GM23338 (cell line): ENCODE data around the gene UNC45B.

Experiments
- CTCF ChIP-seq, 2 experiments: fragments of 200-600 bp in 1 of 2; sonication (generic) in 1 of 2; conservative IDR thresholded peaks; 2 replicates each; pipeline versions ENCODE4 v1.5.1 to v1.6.1; 2016 to 2017; ENCODE audit warnings: antibody characterized with exemption in 2 of 2, low read depth in 2 of 2, mild to moderate bottlenecking in 2 of 2, moderate library complexity in 1 of 2
- POLR2AphosphoS5 ChIP-seq: IDR thresholded peaks from 2 replicates; pipeline ENCODE4 v1.6.1; 2016; ENCODE audit warnings: antibody characterized with exemption, low read depth

- TF ChIP-seq POLR2AphosphoS5 (no peak), CTCF (conservative IDR thresholded peaks at IDR 0.05; ENCODE audit: low read depth in 2 of 2) (no peak)
Observed at GRCh38 chr17:35127751-35128514, 19.7 kb upstream of the UNC45B start.
